Esophagus squamous epithelium (tissue), 4 donors: Measurements from ENCODE around the gene XCL1.

Experiments used
- CTCF ChIP-seq, 6 experiments: fragments of 450-650 bp in 4 of 6; fragments of 200-600 bp in 2 of 6; sonication (generic) in 2 of 6; IDR thresholded peaks; one replicate each; pipeline ENCODE4 v1.5.1; 2016 to 2019; ENCODE audit warnings: antibody characterized with exemption in 6 of 6, mild to moderate bottlenecking in 4 of 6, moderate library complexity in 4 of 6
- POLR2A ChIP-seq, 4 donors: fragments of 450-650 bp; IDR thresholded peaks; one replicate each; pipeline ENCODE4 v1.6.1; 2017; ENCODE audit warnings: antibody characterized with exemption in 4 of 4, mild to moderate bottlenecking in 4 of 4, moderate library complexity in 3 of 4

- TF ChIP-seq CTCF (IDR thresholded peaks at IDR 0.05): no peak
- no peak for TF ChIP-seq POLR2A (IDR thresholded peaks at IDR 0.05)
These were observed 5.6 kb downstream of the XCL1 start for GRCh38 chr1:168581817-168582572.
